MM.1S (cell line): ENCODE data around the gene ITGB1.
"Not testable (repeated sequence)": the region's sequence is repeated elsewhere in the genome, so short reads cannot be mapped to it uniquely, and the experiment has no call there.

Experiments used
- DNase-seq: peaks from one replicate; pipeline ENCODE4 v3.0.0-alpha.2; 2015
- H2AFZ ChIP-seq: fragments of 300-600 bp; sonication (generic); 2 replicates; pipeline ENCODE4 v1.6.0; 2016; ENCODE audit warnings: antibody characterized with exemption, low read length
- H3F3A ChIP-seq: fragments of 300-600 bp; sonication (generic); 2 replicates; pipeline ENCODE4 v1.6.1; 2016; ENCODE audit warnings: mild to moderate bottlenecking, antibody characterized with exemption, low read length, moderate library complexity, mixed read lengths; ENCODE audit not compliant: insufficient read depth
- H3K27ac ChIP-seq: fragments of 300-600 bp; sonication (generic); 2 replicates; pipeline ENCODE4 v1.5.1; 2016; ENCODE audit warnings: mild to moderate bottlenecking, low read length
- H3K27me3 ChIP-seq: fragments of 300-600 bp; sonication (generic); replicated peaks from 2 replicates; pipeline ENCODE4 v1.6.0; 2016; ENCODE audit warnings: low read length; ENCODE audit not compliant: insufficient read depth
- H3K36me3 ChIP-seq: fragments of 300-600 bp; sonication (generic); replicated peaks from 2 replicates; pipeline ENCODE4 v1.6.1; 2016; ENCODE audit warnings: mild to moderate bottlenecking, low read length, mixed read lengths; ENCODE audit not compliant: insufficient read depth
- H3K4me1 ChIP-seq: fragments of 300-600 bp; sonication (generic); 2 replicates; pipeline ENCODE4 v1.6.1; 2016; ENCODE audit warnings: low read length, mixed read lengths
- H3K4me2 ChIP-seq: fragments of 300-600 bp; sonication (generic); 2 replicates; pipeline ENCODE4 v1.6.0; 2016; ENCODE audit warnings: low read depth, low read length
- H3K4me3 ChIP-seq: fragments of 300-600 bp; sonication (generic); 2 replicates; pipeline ENCODE4 v1.5.1; 2016; ENCODE audit warnings: low read length, mixed read lengths
- H3K79me2 ChIP-seq: fragments of 300-600 bp; sonication (generic); 2 replicates; pipeline ENCODE4 v1.6.1; 2016; ENCODE audit warnings: mixed run types, low read length, mixed read lengths
- H3K9ac ChIP-seq: fragments of 300-600 bp; sonication (generic); 2 replicates; pipeline ENCODE4 v1.6.1; 2016; ENCODE audit warnings: low read length, mixed read lengths
- H3K9me2 ChIP-seq: fragments of 300-600 bp; sonication (generic); replicated peaks from 2 replicates; pipeline ENCODE4 v1.6.1; 2016; ENCODE audit warnings: mild to moderate bottlenecking, low read length, mixed read lengths; ENCODE audit not compliant: insufficient read depth
- H3K9me3 ChIP-seq: fragments of 300-600 bp; sonication (generic); replicated peaks from 2 replicates; pipeline ENCODE4 v1.6.1; 2016; ENCODE audit warnings: mild to moderate bottlenecking, low read length, mixed read lengths; ENCODE audit not compliant: insufficient read depth
- H4K20me1 ChIP-seq: fragments of 300-600 bp; sonication (generic); 2 replicates; pipeline ENCODE4 v1.6.1; 2016; ENCODE audit warnings: mild to moderate bottlenecking, low read length, moderate library complexity, mixed read lengths; ENCODE audit not compliant: insufficient read depth
- EZH2 ChIP-seq: fragments of 300-600 bp; sonication (generic); optimal IDR thresholded peaks from 2 replicates; pipeline ENCODE3; 2017; ENCODE audit warnings: low read depth, mild to moderate bottlenecking, antibody characterized with exemption, low read length, mixed read lengths
- EZH2phosphoT487 ChIP-seq: fragments of 300-600 bp; sonication (generic); IDR thresholded peaks from 2 replicates; pipeline ENCODE4 v1.6.1; 2018; ENCODE audit warnings: antibody characterized with exemption, low read length
- TF ChIP-seq, protein P1 (sequence below): fragments of 300-600 bp; sonication (generic); IDR thresholded peaks from 2 replicates; pipeline ENCODE4 v1.5.1; 2016; ENCODE audit warnings: antibody characterized with exemption, low read length, mixed read lengths

ITGB1 gene

DNA sequence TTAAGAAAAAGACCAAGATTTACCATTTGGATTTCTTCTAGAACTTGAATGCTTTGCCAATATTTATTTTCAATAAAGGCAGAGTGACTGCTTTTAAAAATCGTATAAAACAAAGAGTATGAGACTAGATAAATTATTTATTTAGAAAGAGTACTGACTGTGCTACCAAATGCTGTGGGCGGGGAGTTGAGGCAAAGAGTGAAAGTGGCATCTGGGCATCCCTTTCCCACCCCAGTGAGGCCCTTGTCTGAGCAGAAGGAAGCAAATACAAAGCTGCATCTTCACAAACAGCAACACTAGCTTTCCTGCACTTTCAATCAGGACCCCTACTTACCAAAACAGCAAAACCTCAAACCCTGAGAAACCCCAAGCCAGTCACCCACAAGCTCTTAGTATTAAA is 34.9 kb downstream of the ITGB1 start:
- H3K36me3 ChIP-seq: no peaks in the 10 kb centered on the region
- H3K4me1 ChIP-seq: no peaks in the 10 kb centered on the region
- TF ChIP-seq, protein P1, sequence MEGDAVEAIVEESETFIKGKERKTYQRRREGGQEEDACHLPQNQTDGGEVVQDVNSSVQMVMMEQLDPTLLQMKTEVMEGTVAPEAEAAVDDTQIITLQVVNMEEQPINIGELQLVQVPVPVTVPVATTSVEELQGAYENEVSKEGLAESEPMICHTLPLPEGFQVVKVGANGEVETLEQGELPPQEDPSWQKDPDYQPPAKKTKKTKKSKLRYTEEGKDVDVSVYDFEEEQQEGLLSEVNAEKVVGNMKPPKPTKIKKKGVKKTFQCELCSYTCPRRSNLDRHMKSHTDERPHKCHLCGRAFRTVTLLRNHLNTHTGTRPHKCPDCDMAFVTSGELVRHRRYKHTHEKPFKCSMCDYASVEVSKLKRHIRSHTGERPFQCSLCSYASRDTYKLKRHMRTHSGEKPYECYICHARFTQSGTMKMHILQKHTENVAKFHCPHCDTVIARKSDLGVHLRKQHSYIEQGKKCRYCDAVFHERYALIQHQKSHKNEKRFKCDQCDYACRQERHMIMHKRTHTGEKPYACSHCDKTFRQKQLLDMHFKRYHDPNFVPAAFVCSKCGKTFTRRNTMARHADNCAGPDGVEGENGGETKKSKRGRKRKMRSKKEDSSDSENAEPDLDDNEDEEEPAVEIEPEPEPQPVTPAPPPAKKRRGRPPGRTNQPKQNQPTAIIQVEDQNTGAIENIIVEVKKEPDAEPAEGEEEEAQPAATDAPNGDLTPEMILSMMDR: no peak
- TF ChIP-seq EZH2phosphoT487: no peak
- TF ChIP-seq EZH2: no peak
- H3K4me2 ChIP-seq: no peak overlapping the region
- no peak overlapping the region for H2AFZ ChIP-seq
- H3K9me3 ChIP-seq: no peaks in the 10 kb centered on the region
- H3K27ac ChIP-seq: no peak overlapping the region
- no peaks in the 10 kb centered on the region for H3K79me2 ChIP-seq
- H3F3A ChIP-seq: no peaks in the 10 kb centered on the region
- no peak for DNase-seq
- H3K9me2 ChIP-seq: no peaks in the 10 kb centered on the region
- H3K4me3 ChIP-seq: no peak overlapping the region
- H4K20me1 ChIP-seq: no peaks in the 10 kb centered on the region
- no peak overlapping the region for H3K9ac ChIP-seq
- no peaks in the 10 kb centered on the region for H3K27me3 ChIP-seq

DNA sequence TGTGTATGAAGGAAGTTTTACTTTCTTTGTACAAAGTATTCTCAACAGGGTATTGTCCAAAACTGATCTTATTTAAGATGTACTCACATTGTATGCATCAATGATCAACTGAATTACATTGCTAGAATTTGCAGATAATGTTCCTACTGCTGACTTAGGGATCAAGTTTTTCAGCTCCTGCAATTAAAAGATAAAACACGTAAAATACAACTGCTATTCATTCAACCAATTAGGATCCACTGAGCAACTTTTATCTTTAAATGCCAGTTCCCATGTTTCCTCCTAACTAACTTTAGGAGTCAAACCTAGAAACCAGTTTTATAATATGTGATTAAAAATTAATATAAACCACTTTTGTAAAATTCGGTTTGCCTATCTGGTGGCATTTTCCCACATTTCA is 35.9 kb downstream of the ITGB1 start:
- Histone ChIP-seq H3K79me2 (no peaks in the 10 kb centered on the region), H3K4me2 (no peak overlapping the region), H3K27ac (no peak overlapping the region), H2AFZ (no peak overlapping the region), H3K4me1 (no peaks in the 10 kb centered on the region), H3K9me3 (no peaks in the 10 kb centered on the region), H3F3A (no peaks in the 10 kb centered on the region), H3K27me3 (no peaks in the 10 kb centered on the region), H3K4me3 (no peak overlapping the region), H4K20me1 (no peaks in the 10 kb centered on the region), H3K9ac (no peak overlapping the region), H3K36me3 (no peaks in the 10 kb centered on the region), H3K9me2 (no peaks in the 10 kb centered on the region)
- DNase-seq: no peak
- no peak for TF ChIP-seq EZH2phosphoT487
- TF ChIP-seq, protein P1: no peak
- TF ChIP-seq EZH2: no peak

DNA sequence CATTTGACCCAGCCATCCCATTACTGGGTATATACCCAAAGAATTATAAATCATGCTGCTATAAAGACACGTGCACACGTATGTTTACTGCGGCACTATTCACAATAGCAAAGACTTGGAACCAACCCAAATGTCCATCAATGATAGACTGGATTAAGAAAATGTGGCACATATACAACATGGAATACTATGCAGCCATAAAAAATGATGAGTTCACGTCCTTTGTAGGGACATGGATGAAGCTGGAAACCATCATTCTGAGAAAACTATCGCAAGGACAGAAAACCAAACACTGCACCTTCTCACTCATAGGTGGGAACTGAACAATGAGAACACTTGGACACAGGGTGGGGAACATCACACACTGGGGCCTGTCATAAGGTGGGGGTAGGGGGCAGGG is 40.2 kb downstream of the ITGB1 start:
- H3K9ac ChIP-seq, H4K20me1 ChIP-seq, H3K9me2 ChIP-seq, H3K4me1 ChIP-seq, H3F3A ChIP-seq, H3K4me2 ChIP-seq, H3K4me3 ChIP-seq, H3K36me3 ChIP-seq, H2AFZ ChIP-seq, H3K9me3 ChIP-seq, DNase-seq, H3K79me2 ChIP-seq, H3K27me3 ChIP-seq, H3K27ac ChIP-seq: not testable (repeated sequence)

- no peak for TF ChIP-seq EZH2phosphoT487
- TF ChIP-seq, protein P1: no peak
- TF ChIP-seq EZH2: no peak
- no peaks in the 10 kb centered on the region for H3K36me3 ChIP-seq
- H3K4me2 ChIP-seq: no peak overlapping the region
These were observed 46.6 kb downstream of the ITGB1 start for GRCh38 chr10:32911285-32912016.

DNA sequence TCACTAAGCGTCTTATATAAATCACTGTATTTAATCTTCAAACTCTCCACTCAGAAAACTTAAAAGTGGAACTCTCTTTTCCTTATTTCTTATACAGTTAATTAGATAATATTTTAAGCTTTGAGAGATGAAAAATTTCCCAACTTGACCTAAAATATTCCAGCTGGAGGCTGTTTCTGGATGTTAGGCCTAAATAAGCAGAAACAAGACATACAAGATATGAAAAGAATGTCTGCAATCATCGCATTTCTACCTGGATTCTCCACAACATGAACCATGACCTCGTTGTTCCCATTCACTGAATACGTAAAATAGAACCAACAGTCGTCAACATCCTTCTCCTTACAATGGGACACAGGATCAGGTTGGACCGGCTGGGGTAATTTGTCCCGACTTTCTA is 48.1 kb downstream of the ITGB1 start:
- not testable (repeated sequence) for H3F3A ChIP-seq, H3K4me1 ChIP-seq, H3K9me2 ChIP-seq, H3K9ac ChIP-seq, H4K20me1 ChIP-seq, H2AFZ ChIP-seq, H3K27ac ChIP-seq, H3K4me2 ChIP-seq, DNase-seq, H3K79me2 ChIP-seq, H3K36me3 ChIP-seq, H3K4me3 ChIP-seq, H3K27me3 ChIP-seq, H3K9me3 ChIP-seq

More at GRCh38 chr10:32911285-32912016, 46.6 kb downstream of the ITGB1 start:
- H3K4me1 ChIP-seq: no peaks in the 10 kb centered on the region
- no peaks in the 10 kb centered on the region for H3K27me3 ChIP-seq
- no peaks in the 10 kb centered on the region for H3K79me2 ChIP-seq
- no peak overlapping the region for H3K4me3 ChIP-seq
- H3K9me3 ChIP-seq: no peaks in the 10 kb centered on the region
- no peak overlapping the region for H3K9ac ChIP-seq
- H3F3A ChIP-seq: no peaks in the 10 kb centered on the region
- no peak for DNase-seq
- H4K20me1 ChIP-seq: no peaks in the 10 kb centered on the region
- no peaks in the 10 kb centered on the region for H3K9me2 ChIP-seq
- H3K27ac ChIP-seq: no peak overlapping the region
- H2AFZ ChIP-seq: no peak overlapping the region
